HFFc6 (cell line): ENCODE data around the gene LONP2. TPM values are rescaled to one million over a fixed set of nuclear protein-coding genes. Genes with fewer than 3 reads are reported as not detected.
"Not testable (repeated sequence)": the region's sequence is repeated elsewhere in the genome, so short reads cannot be mapped to it uniquely, and the experiment has no call there.

ENCODE experiments used
- DNase-seq: peaks from one replicate; pipeline ENCODE4 v3.0.0-alpha.2; 2018
- H3K27ac Mint-ChIP-seq: 2 replicates; pipeline ENCODE4 v1.8.0; 2020; ENCODE audit warnings: mild to moderate bottlenecking, mixed read lengths
- H3K27me3 Mint-ChIP-seq: 2 replicates; pipeline ENCODE4 v1.8.0; 2021; ENCODE audit warnings: mild to moderate bottlenecking, moderate library complexity, mixed read lengths; ENCODE audit not compliant: insufficient read depth
- H3K36me3 Mint-ChIP-seq: 2 replicates; pipeline ENCODE4 v1.8.0; 2021; ENCODE audit warnings: low read depth, mixed read lengths
- H3K4me1 Mint-ChIP-seq: 2 replicates; pipeline ENCODE4 v1.8.0; 2020; ENCODE audit warnings: low read depth, mixed read lengths
- H3K4me3 Mint-ChIP-seq: 2 replicates; pipeline ENCODE4 v1.8.0; 2020; ENCODE audit warnings: mild to moderate bottlenecking, moderate library complexity, mixed read lengths
- H3K9me3 Mint-ChIP-seq: 2 replicates; pipeline ENCODE4 v1.8.0; 2020; ENCODE audit warnings: mild to moderate bottlenecking, mixed read lengths
- CTCF ChIP-seq: fragments of 200-600 bp; sonication (generic); IDR thresholded peaks from 2 replicates; pipeline ENCODE4 v1.5.0; 2021; ENCODE audit warnings: antibody characterized with exemption, mild to moderate bottlenecking
- total RNA-seq, 6 experiments: library from RNA; stranded (reverse); fragmentation: NEBNext Ultra II Directional; extraction: Animal tissue kit (Norgen Biotek cat#: 25700); gene quantifications; 2 replicates in 1 of 6; 3 replicates in 5 of 6; pipeline ENCODE4 v1.2.3, GENCODE V29; 2021

LONP2 gene
- total RNA-seq, 6 experiments from 2014 or later: 64.3 to 80.1 (median 72.8) TPM

GRCh38 chr16:48236286-48236685 is 7.8 kb upstream of the LONP2 start:
- no peak overlapping the region for H3K27ac Mint-ChIP-seq

GRCh38 chr16:48240147-48240546 is 4.0 kb upstream of the LONP2 start:
- DNase-seq, H3K4me1 Mint-ChIP-seq, H3K9me3 Mint-ChIP-seq, H3K4me3 Mint-ChIP-seq, H3K27ac Mint-ChIP-seq, H3K36me3 Mint-ChIP-seq: not testable (repeated sequence)
- H3K27me3 Mint-ChIP-seq: peaks cover 10% of the 10 kb centered on the region

More at GRCh38 chr16:48236286-48236685, 7.8 kb upstream of the LONP2 start:
- H3K9me3 Mint-ChIP-seq: peaks cover 5% of the 10 kb centered on the region; the same call in 1 of the 2 replicates
- H3K4me1 Mint-ChIP-seq: peaks cover 9% of the 10 kb centered on the region
- H3K27me3 Mint-ChIP-seq: peaks cover 13% of the 10 kb centered on the region
- H3K36me3 Mint-ChIP-seq: no peaks in the 10 kb centered on the region
- no peak for TF ChIP-seq CTCF
- H3K4me3 Mint-ChIP-seq: no peak overlapping the region
- no peak for DNase-seq

GRCh38 chr16:48244863-48245195 is 729 bp downstream of the LONP2 start:
- DNase-seq: no peak
- Mint-ChIP-seq H3K27ac (peak overlapping the region; percentile 85), H3K9me3 (peaks cover 5% of the 10 kb centered on the region; the same call in 1 of the 2 replicates)

GRCh38 chr16:48246066-48246465 is 2.0 kb downstream of the LONP2 start:
- H3K4me1 Mint-ChIP-seq: peaks cover 30% of the 10 kb centered on the region
- H3K27me3 Mint-ChIP-seq: no peaks in the 10 kb centered on the region; the same call in 1 of the 2 replicates
- peak overlapping the region; percentile 94 for H3K4me3 Mint-ChIP-seq
- peaks cover 10% of the 10 kb centered on the region; the same call in 1 of the 2 replicates for H3K36me3 Mint-ChIP-seq
- TF ChIP-seq CTCF: no peak
- no peak overlapping the region for H3K27ac Mint-ChIP-seq
- no peak for DNase-seq
- H3K9me3 Mint-ChIP-seq: no peaks in the 10 kb centered on the region

More at GRCh38 chr16:48244863-48245195, 729 bp downstream of the LONP2 start:
- peak overlapping the region; percentile 94 for H3K4me3 Mint-ChIP-seq
- peaks cover 22% of the 10 kb centered on the region for H3K4me1 Mint-ChIP-seq
- H3K36me3 Mint-ChIP-seq: peaks cover 10% of the 10 kb centered on the region; the same call in 1 of the 2 replicates
- no peak for TF ChIP-seq CTCF
- no peaks in the 10 kb centered on the region; the same call in 1 of the 2 replicates for H3K27me3 Mint-ChIP-seq

GRCh38 chr16:48247311-48247710 is 3.2 kb downstream of the LONP2 start, which contains the start of gene ABCC11:
Gene ABCC11, minus strand, starts transcription at chr16:48247539. Its CDS starts 15,618 bp downstream, at chr16:48231921.
- Mint-ChIP-seq H3K4me1 (peaks cover 34% of the 10 kb centered on the region), H3K27ac (peak within 1 kb of the TSS; percentile 42; the same call in 1 of the 2 replicates), H3K4me3 (peak within 1 kb of the TSS; percentile 94), H3K27me3 (no peaks in the 10 kb centered on the region; the same call in 1 of the 2 replicates), H3K36me3 (peaks cover 10% of the 10 kb centered on the region; the same call in 1 of the 2 replicates), H3K9me3 (no peaks in the 10 kb centered on the region)
- no peak for DNase-seq
- TF ChIP-seq CTCF: no peak

GRCh38 chr16:48250520-48251278 is 6.6 kb downstream of the LONP2 start:
- Mint-ChIP-seq H3K4me1 (peaks cover 28% of the 10 kb centered on the region), H3K27ac (no peak overlapping the region), H3K9me3 (no peaks in the 10 kb centered on the region), H3K27me3 (no peaks in the 10 kb centered on the region; the same call in 1 of the 2 replicates), H3K36me3 (peaks cover 21% of the 10 kb centered on the region), H3K4me3 (no peak overlapping the region)
- TF ChIP-seq CTCF: no peak
- no peak for DNase-seq
